ENCODE results near the gene MYO5A.
"Not testable (repeated sequence)": the region's sequence is repeated elsewhere in the genome, so short reads cannot be mapped to it uniquely, and the experiment has no call there.

The MYO5A gene

DNA sequence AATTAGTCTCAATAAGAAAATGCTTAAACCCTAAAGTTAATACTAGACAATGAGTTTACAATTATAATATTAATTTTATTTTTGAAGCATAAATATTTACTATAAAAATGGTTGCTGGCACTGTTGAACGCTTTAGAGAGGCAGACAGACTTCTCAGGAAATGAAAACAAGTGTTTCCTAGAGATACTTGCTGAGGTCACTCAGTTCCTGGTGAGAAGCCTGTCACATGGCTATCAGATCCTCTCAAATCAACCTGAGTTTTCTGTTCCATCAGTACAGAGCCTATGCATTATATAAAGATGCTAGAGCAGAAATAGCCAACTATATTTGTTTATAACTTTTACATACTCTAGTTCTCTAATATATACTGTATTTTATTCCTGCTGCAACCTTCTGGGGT lies 109.2 kb downstream of the MYO5A start:
- no peak overlapping the region for H3K27ac ChIP-seq (ENCODE audit: extremely low read depth, low read depth, low read length)
- TF ChIP-seq OVOL3 (tag by site-specific recombination; IDR thresholded peaks at IDR 0.05) (no peak), ZNF558 (tag by site-specific recombination; IDR thresholded peaks at IDR 0.05) (no peak), ZNF626 (tag by site-specific recombination; IDR thresholded peaks at IDR 0.05) (no peak), KLF9 (tag by site-specific recombination; IDR thresholded peaks at IDR 0.05; ENCODE audit: low read depth) (no peak)
- TF ChIP-seq, protein P1, sequence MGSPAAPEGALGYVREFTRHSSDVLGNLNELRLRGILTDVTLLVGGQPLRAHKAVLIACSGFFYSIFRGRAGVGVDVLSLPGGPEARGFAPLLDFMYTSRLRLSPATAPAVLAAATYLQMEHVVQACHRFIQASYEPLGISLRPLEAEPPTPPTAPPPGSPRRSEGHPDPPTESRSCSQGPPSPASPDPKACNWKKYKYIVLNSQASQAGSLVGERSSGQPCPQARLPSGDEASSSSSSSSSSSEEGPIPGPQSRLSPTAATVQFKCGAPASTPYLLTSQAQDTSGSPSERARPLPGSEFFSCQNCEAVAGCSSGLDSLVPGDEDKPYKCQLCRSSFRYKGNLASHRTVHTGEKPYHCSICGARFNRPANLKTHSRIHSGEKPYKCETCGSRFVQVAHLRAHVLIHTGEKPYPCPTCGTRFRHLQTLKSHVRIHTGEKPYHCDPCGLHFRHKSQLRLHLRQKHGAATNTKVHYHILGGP (tag by site-specific recombination; IDR thresholded peaks at IDR 0.05), result peak; percentile 76
- no peaks in the 10 kb centered on the region for H3K9me3 ChIP-seq (ENCODE audit: control insufficient read depth, insufficient read depth, low read depth, low read length)
- H3K4me3 ChIP-seq (ENCODE audit: low read depth, low read length), result no peak overlapping the region
- H3K4me1 ChIP-seq (ENCODE audit: control insufficient read depth, insufficient read depth, low read length), result peaks cover 2% of the 10 kb centered on the region; the same call in 1 of the 2 replicates
- CTCF ChIA-PET, result no interaction called here
- H3K36me3 ChIP-seq (ENCODE audit: control insufficient read depth in 2 of 2, insufficient read depth in 1 of 2, low read length in 2 of 2), result no peaks in the 10 kb centered on the region
- POLR2A ChIA-PET, result no interaction called here

DNA sequence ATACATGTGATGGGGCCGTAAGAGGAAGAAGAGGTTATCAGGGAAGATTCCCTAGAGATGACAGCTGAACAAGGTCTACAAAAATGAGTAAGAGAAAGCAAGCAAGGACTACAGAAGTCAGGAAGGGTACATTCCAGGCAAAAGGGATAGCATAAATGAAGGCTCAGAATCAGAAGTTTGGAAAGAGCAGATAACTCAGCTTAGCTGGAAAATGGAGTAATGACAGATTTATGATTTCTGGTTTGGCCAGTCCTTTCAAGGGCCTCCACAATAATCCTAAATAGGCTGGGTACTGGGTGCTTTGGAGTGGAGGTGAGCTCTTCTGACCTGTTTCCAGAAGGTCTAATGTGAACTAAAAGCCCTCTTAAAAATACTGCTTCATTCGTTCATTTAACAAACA lies 110.7 kb downstream of the MYO5A start:
- Histone ChIP-seq H3K4me1 (ENCODE audit: control insufficient read depth, insufficient read depth, low read length) (peaks cover 2% of the 10 kb centered on the region; the same call in 1 of the 2 replicates), H3K9me3 (ENCODE audit: control insufficient read depth, insufficient read depth, low read depth, low read length) (no peaks in the 10 kb centered on the region), H3K27ac (ENCODE audit: extremely low read depth, low read depth, low read length) (no peak overlapping the region), H3K4me3 (ENCODE audit: low read depth, low read length) (no peak overlapping the region), H3K36me3 (ENCODE audit: control insufficient read depth in 2 of 2, insufficient read depth in 1 of 2, low read length in 2 of 2) (no peaks in the 10 kb centered on the region)
- ChIA-PET POLR2A (no interaction called here), CTCF (no interaction called here)
- TF ChIP-seq ZFHX2 (tag by site-specific recombination; conservative IDR thresholded peaks at IDR 0.05) (no peak), ZNF391 (tag by site-specific recombination; IDR thresholded peaks at IDR 0.05; ENCODE audit: borderline replicate concordance, low read depth) (no peak), ZBTB20 (tag by site-specific recombination; IDR thresholded peaks at IDR 0.05) (0 out of 2 replicates have a peak, but pooled peaks have one; percentile 25)

DNA sequence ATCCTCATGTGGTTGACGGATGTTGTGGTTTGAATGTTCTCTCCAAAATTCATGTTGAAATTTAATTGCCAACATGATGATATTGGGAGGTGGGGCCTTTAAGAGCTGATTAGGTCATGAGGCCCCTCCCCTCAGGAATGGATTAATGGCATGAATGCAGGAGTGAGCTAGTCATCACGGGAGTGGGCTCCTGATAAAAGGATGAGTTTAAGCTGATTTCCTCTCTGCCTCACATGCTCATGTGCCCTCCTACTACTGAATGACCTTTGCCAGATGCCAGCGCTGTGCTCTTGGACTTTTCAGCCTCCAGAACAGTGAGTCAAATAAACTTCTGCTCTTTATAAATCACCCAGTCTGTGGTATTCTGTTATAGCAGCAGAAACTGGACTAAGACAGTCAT lies 111.2 kb downstream of the MYO5A start:
- Histone ChIP-seq H3K27ac (ENCODE audit: extremely low read depth, low read depth, low read length) (no peak overlapping the region), H3K36me3 (ENCODE audit: control insufficient read depth in 2 of 2, insufficient read depth in 1 of 2, low read length in 2 of 2) (no peaks in the 10 kb centered on the region), H3K4me3 (ENCODE audit: low read depth, low read length) (no peak overlapping the region), H3K9me3 (ENCODE audit: control insufficient read depth, insufficient read depth, low read depth, low read length) (no peaks in the 10 kb centered on the region), H3K4me1 (ENCODE audit: control insufficient read depth, insufficient read depth, low read length) (peaks cover 2% of the 10 kb centered on the region; the same call in 1 of the 2 replicates)
- POLR2A ChIA-PET, result no interaction called here
- no peak for TF ChIP-seq ZNF792 (tag by site-specific recombination; IDR thresholded peaks at IDR 0.05)
- TF ChIP-seq, protein P2, sequence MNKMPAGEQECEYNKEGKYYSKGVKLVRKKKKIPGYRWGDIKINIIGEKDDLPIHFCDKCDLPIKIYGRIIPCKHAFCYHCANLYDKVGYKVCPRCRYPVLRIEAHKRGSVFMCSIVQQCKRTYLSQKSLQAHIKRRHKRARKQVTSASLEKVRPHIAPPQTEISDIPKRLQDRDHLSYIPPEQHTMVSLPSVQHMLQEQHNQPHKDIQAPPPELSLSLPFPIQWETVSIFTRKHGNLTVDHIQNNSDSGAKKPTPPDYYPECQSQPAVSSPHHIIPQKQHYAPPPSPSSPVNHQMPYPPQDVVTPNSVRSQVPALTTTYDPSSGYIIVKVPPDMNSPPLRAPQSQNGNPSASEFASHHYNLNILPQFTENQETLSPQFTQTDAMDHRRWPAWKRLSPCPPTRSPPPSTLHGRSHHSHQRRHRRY (tag by site-specific recombination; IDR thresholded peaks at IDR 0.05), result no peak
- TF ChIP-seq OSR2 (tag by site-specific recombination; IDR thresholded peaks at IDR 0.05), result peak; percentile 53; the same call in 1 of the 2 replicates
- peak; percentile 54 for TF ChIP-seq SETDB1 (IDR thresholded peaks at IDR 0.05; ENCODE audit: insufficient read length, low read length)
- CTCF ChIA-PET, result no interaction called here

DNA sequence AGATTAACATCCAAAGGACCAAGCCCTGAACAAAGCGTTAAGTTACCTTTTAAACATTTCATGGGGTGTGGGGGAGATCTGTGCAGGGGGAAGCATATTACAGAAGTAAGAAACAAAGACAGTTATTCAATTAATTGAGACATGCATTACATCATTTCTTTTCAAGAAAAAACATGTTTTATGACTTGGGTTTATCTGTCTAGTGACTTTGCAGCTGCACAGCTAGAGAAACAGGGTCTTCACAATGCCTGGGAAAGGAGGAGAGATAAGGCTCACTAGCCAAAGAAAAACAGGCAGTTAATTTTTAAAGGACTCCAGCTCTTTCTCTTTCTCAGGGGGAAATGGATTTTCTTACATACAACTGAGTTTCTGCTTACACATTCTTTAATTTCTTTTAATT lies 112.1 kb downstream of the MYO5A start:
- H3K4me1 ChIP-seq (ENCODE audit: control insufficient read depth, insufficient read depth, low read length); H3K9me3 ChIP-seq (ENCODE audit: control insufficient read depth, insufficient read depth, low read depth, low read length); POLR2A ChIA-PET; H3K27ac ChIP-seq (ENCODE audit: extremely low read depth, low read depth, low read length); H3K4me3 ChIP-seq (ENCODE audit: low read depth, low read length); CTCF ChIA-PET; H3K36me3 ChIP-seq (ENCODE audit: control insufficient read depth in 2 of 2, insufficient read depth in 1 of 2, low read length in 2 of 2): not testable (repeated sequence)
- 0 out of 2 replicates have a peak, but pooled peaks have one; percentile 31 for TF ChIP-seq KLF8 (tag by site-specific recombination; IDR thresholded peaks at IDR 0.05)
- TF ChIP-seq, protein P3, sequence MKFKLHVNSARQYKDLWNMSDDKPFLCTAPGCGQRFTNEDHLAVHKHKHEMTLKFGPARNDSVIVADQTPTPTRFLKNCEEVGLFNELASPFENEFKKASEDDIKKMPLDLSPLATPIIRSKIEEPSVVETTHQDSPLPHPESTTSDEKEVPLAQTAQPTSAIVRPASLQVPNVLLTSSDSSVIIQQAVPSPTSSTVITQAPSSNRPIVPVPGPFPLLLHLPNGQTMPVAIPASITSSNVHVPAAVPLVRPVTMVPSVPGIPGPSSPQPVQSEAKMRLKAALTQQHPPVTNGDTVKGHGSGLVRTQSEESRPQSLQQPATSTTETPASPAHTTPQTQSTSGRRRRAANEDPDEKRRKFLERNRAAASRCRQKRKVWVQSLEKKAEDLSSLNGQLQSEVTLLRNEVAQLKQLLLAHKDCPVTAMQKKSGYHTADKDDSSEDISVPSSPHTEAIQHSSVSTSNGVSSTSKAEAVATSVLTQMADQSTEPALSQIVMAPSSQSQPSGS (tag by site-specific recombination; IDR thresholded peaks at IDR 0.05; ENCODE audit: low read depth), result 0 out of 2 replicates have a peak, but pooled peaks have one; percentile 27

All from HEK293 (cell line).